ENCODE data around the gene ATP13A5. TPM values are rescaled to one million over a fixed set of nuclear protein-coding genes. Genes with fewer than 3 reads are reported as not detected.

Gene ATP13A5
- total and polyA plus RNA-seq, 2 experiments from 2014 or later = not detected

DNA sequence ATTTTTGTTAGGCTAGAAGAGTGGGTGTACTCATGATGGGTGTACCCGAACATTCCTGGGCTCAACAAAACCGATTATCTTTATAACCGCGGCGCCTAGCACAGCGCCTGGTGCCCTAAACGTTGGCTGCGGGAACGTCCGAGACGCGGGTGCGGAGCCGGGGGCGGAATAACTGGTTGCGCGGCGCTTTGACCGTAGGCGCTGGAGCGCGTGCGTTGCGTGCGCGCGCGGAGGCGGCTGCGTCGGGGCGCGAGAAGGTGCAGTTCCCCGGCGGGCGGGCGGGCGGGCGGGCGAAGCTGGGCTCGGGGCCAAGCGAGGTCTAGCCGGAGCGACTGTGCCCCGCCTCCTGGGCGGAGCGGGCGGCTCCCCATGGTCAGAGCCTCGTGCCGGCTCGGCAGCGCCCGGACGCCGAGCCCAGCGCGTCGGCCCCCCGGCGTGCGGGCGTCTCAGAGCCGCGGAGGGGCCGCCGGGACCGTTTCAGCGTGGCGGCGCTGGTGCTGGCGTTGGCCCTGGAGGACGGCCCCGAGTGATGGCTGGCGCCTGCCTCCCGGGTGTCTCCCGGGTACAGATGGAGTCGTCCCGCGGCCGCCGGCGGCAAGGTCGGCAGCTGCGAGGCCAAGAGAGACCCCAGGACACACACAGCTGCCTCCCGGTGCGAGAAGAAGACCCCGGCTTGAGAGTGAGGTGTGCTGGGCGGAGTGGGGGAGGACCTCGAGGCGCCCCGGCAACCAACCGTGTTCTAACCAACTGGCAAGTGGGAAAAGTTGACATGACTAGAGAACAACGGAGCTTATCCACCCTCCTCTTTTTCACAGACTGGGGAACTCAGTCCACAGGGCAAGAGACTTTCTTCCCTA is 137.5 kb downstream of the ATP13A5 start, which contains the start of gene PLAAT1:
Gene PLAAT1, plus strand, starts transcription at position 373 of the 857 bp plus-strand sequence. CDS start 14,429 bp downstream, outside the sequence.
- H3K4me1 ChIP-seq (ENCODE audit: insufficient read depth) = no peaks in the 10 kb centered on the region
- DNase-seq (ENCODE audit: low spot score) = peak; percentile 88
- peak within 1 kb of the TSS; percentile 99 for H2AFZ ChIP-seq
- peak within 1 kb of the TSS; percentile 99 for H3K4me2 ChIP-seq
- TF ChIP-seq EZH2phosphoT487 (IDR thresholded peaks at IDR 0.05; ENCODE audit: low read depth, severe bottlenecking, unreplicated experiment) = no peak
- TF ChIP-seq, protein P1, sequence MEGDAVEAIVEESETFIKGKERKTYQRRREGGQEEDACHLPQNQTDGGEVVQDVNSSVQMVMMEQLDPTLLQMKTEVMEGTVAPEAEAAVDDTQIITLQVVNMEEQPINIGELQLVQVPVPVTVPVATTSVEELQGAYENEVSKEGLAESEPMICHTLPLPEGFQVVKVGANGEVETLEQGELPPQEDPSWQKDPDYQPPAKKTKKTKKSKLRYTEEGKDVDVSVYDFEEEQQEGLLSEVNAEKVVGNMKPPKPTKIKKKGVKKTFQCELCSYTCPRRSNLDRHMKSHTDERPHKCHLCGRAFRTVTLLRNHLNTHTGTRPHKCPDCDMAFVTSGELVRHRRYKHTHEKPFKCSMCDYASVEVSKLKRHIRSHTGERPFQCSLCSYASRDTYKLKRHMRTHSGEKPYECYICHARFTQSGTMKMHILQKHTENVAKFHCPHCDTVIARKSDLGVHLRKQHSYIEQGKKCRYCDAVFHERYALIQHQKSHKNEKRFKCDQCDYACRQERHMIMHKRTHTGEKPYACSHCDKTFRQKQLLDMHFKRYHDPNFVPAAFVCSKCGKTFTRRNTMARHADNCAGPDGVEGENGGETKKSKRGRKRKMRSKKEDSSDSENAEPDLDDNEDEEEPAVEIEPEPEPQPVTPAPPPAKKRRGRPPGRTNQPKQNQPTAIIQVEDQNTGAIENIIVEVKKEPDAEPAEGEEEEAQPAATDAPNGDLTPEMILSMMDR (IDR thresholded peaks at IDR 0.05; ENCODE audit: poor library complexity) = no peak
- no peak for TF ChIP-seq EZH2 (IDR thresholded peaks at IDR 0.05; ENCODE audit: borderline replicate concordance)
- H3K36me3 ChIP-seq (replicated peaks; ENCODE audit: insufficient read depth, low read depth) = no peaks in the 10 kb centered on the region
- H3K9me2 ChIP-seq (replicated peaks; ENCODE audit: insufficient read depth) = no peaks in the 10 kb centered on the region
- no peak within 1 kb of the TSS for H3K27ac ChIP-seq
- H3K9me3 ChIP-seq (ENCODE audit: low read depth) = no peaks in the 10 kb centered on the region
- H3K27me3 ChIP-seq = no peaks in the 10 kb centered on the region
- 2% methylated on average over 47 of the region's 93 CpGs for whole genome bisulfite sequencing (ENCODE audit: low lambda C conversion rate, missing lambda C conversion rate)
- no peaks in the 10 kb centered on the region for H4K20me1 ChIP-seq (ENCODE audit: insufficient read depth, poor library complexity, severe bottlenecking)
- H3K79me2 ChIP-seq = no peaks in the 10 kb centered on the region
- H3K4me3 ChIP-seq = peak within 1 kb of the TSS; percentile 70

DNA sequence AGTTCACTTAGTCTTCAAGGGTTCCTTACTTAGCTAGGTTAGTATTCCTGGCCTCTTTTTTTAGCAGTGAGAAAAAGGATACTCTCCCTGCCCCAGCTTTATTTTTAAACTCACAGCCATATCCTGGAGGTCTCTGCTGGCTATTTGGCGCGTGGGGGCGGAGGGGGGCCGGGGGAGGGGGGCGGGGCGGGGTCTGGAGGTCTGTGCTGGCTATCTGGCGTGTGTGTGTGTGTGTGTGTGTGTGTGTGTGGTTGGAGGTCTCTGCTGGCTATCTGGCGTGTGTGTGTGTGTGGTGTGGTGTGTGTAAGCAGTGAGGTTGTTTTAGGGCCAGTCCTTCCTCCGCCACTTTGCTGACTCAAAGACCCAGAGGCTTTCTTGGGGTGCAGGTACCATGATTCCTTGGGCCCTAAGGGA is 138.1 kb downstream of the ATP13A5 start:
- 3% methylated on average over 4 of the region's 9 CpGs for WGBS (ENCODE audit: low lambda C conversion rate, missing lambda C conversion rate)
- Histone ChIP-seq H2AFZ (peak overlapping the region; percentile 99), H3K9me3 (ENCODE audit: low read depth) (no peaks in the 10 kb centered on the region), H3K27ac (no peak overlapping the region), H3K27me3 (no peaks in the 10 kb centered on the region), H3K4me2 (peak overlapping the region; percentile 99), H3K9me2 (replicated peaks; ENCODE audit: insufficient read depth) (no peaks in the 10 kb centered on the region), H3K4me1 (ENCODE audit: insufficient read depth) (no peaks in the 10 kb centered on the region), H3K36me3 (replicated peaks; ENCODE audit: insufficient read depth, low read depth) (no peaks in the 10 kb centered on the region), H3K79me2 (no peaks in the 10 kb centered on the region), H4K20me1 (ENCODE audit: insufficient read depth, poor library complexity, severe bottlenecking) (no peaks in the 10 kb centered on the region), H3K4me3 (peak overlapping the region; percentile 70)
- TF ChIP-seq, protein P1 (IDR thresholded peaks at IDR 0.05; ENCODE audit: poor library complexity) = no peak
- TF ChIP-seq EZH2 (IDR thresholded peaks at IDR 0.05; ENCODE audit: borderline replicate concordance) (no peak), EZH2phosphoT487 (IDR thresholded peaks at IDR 0.05; ENCODE audit: low read depth, severe bottlenecking, unreplicated experiment) (no peak)
- DNase-seq (ENCODE audit: low spot score) = peak; percentile 20

DNA sequence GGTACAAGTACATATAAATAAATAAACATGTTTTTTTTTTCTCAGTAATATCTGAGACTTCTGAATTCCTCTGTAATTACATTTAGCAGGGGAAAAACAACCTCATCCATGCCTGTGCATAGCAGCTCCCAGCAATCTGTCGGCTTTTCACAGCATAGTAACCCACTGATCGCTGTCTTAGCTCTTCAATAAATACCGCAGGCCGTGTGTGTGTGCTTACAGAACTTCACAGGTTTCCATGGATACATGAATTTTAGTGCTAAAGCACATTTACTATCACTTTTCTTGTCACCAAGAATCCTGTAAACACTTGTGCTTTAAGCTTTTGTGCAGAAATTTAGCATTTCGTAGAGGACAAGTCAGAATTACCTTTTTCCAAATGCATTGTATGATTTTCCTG is 141.5 kb downstream of the ATP13A5 start:
- Histone ChIP-seq H3K27ac (no peak overlapping the region), H3K27me3 (no peaks in the 10 kb centered on the region), H4K20me1 (ENCODE audit: insufficient read depth, poor library complexity, severe bottlenecking) (no peaks in the 10 kb centered on the region), H3K36me3 (replicated peaks; ENCODE audit: insufficient read depth, low read depth) (no peaks in the 10 kb centered on the region), H3K4me2 (peak overlapping the region; percentile 19), H2AFZ (no peak overlapping the region), H3K4me3 (no peak overlapping the region), H3K4me1 (ENCODE audit: insufficient read depth) (no peaks in the 10 kb centered on the region), H3K9me3 (ENCODE audit: low read depth) (no peaks in the 10 kb centered on the region), H3K9me2 (replicated peaks; ENCODE audit: insufficient read depth) (no peaks in the 10 kb centered on the region), H3K79me2 (no peaks in the 10 kb centered on the region)
- 50% methylated on average over 5 of the region's 5 CpGs for WGBS (ENCODE audit: low lambda C conversion rate, missing lambda C conversion rate)
- TF ChIP-seq EZH2 (IDR thresholded peaks at IDR 0.05; ENCODE audit: borderline replicate concordance) (no peak), EZH2phosphoT487 (IDR thresholded peaks at IDR 0.05; ENCODE audit: low read depth, severe bottlenecking, unreplicated experiment) (no peak)
- TF ChIP-seq, protein P1 (IDR thresholded peaks at IDR 0.05; ENCODE audit: poor library complexity) = no peak
- DNase-seq (ENCODE audit: low spot score) = no peak
